Measurements from ENCODE around the gene MMP17. TPM values are rescaled to one million over a fixed set of nuclear protein-coding genes. Genes with fewer than 3 reads are reported as not detected.

MMP17 gene
- total RNA-seq, 1 donor from 2014 or later = 4.3 TPM

GRCh38 chr12:131849700-131850553 lies 21.7 kb downstream of the MMP17 start:
- DNase-seq (ENCODE audit: low spot score) = no peak

- DNase-seq (ENCODE audit: low spot score) = no peak
Measured at GRCh38 chr12:131850856-131851559, 22.8 kb downstream of the MMP17 start.

- DNase-seq (ENCODE audit: low spot score) = no peak
Measured at GRCh38 chr12:131851741-131852550, 23.8 kb downstream of the MMP17 start.

- no peak for DNase-seq (ENCODE audit: low spot score)
Measured at GRCh38 chr12:131852551-131853299, 24.5 kb downstream of the MMP17 start.

- DNase-seq (ENCODE audit: low spot score) = no peak
Measured at GRCh38 chr12:131853832-131854797, 25.9 kb downstream of the MMP17 start.

GRCh38 chr12:131854861-131855476 lies 26.8 kb downstream of the MMP17 start:
- DNase-seq (ENCODE audit: low spot score) = no peak

- no peak for DNase-seq (ENCODE audit: low spot score)
Measured at GRCh38 chr12:131855521-131856142, 27.4 kb downstream of the MMP17 start.

- DNase-seq (ENCODE audit: low spot score) = no peak
Measured at GRCh38 chr12:131856366-131857097, 28.3 kb downstream of the MMP17 start.

GRCh38 chr12:131857908-131858850 lies 30.0 kb downstream of the MMP17 start:
- DNase-seq (ENCODE audit: low spot score) = no peak

- DNase-seq (ENCODE audit: low spot score) = no peak
Measured at GRCh38 chr12:131860472-131861260, 32.5 kb downstream of the MMP17 start.

- no peak for DNase-seq (ENCODE audit: low spot score)
Measured at GRCh38 chr12:131861261-131862083, 33.3 kb downstream of the MMP17 start.

- no peak for DNase-seq (ENCODE audit: low spot score)
Measured at GRCh38 chr12:131862084-131862441, 33.9 kb downstream of the MMP17 start.

- no peak for DNase-seq (ENCODE audit: low spot score)
Measured at GRCh38 chr12:131862600-131862993, 34.4 kb downstream of the MMP17 start.

GRCh38 chr12:131862994-131863710 lies 35.0 kb downstream of the MMP17 start:
- DNase-seq (ENCODE audit: low spot score) = no peak

- no peak for DNase-seq (ENCODE audit: low spot score)
Measured at GRCh38 chr12:131863711-131864396, 35.7 kb downstream of the MMP17 start.
